ENCODE results near the gene LPIN1. TPM values are rescaled to one million over a fixed set of nuclear protein-coding genes. Genes with fewer than 3 reads are reported as not detected.
A peak's percentile ranks its signal among the peaks of the same experiment; 100 is the strongest.
"Not testable (repeated sequence)": the region's sequence is repeated elsewhere in the genome, so short reads cannot be mapped to it uniquely, and the experiment has no call there.

Gene LPIN1
- total RNA-seq, 1 experiment from 2014 or later: 45.8 TPM

- in situ Hi-C loops (cut with HindIII; ENCODE audit: low pct_unique_long_range_greater_than_20kb, low sequenced_read_pairs): loop anchor here (25.0 kb wide), 2 partner anchors 102 to 302 kb away; no protein-coding TSS in a partner anchor
- DNase-seq (ENCODE audit: low read depth, low spot score): not testable (repeated sequence)
Measured at GRCh38 chr2:11859975-11860374, 113.5 kb downstream of the LPIN1 start.

DNA sequence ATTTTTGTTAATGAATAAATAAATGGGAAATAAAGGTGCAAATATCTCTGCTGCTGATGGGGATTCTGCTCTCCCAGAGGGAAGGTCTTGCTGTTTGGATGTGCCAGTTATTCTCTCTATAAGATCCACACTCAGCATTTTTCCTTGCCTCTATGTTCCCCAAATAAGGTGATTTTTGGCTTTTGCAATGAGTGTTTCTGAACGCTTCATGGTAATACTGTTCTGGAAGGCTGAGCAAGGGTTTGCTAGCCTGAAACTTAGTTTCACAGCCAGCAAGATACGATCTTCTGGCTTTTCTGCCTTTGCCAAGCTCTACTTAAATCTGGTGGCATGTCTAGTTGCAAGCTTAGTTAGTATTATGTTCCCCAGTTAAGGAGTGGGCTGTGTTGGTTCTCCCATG, 114.6 kb downstream of the LPIN1 start:
- DNase-seq (ENCODE audit: low read depth, low spot score): no peak
- in situ Hi-C loops (cut with HindIII; ENCODE audit: low pct_unique_long_range_greater_than_20kb, low sequenced_read_pairs): loop anchor here (25.0 kb wide), 2 partner anchors 101 to 301 kb away; no protein-coding TSS in a partner anchor

GRCh38 chr2:11862049-11862448, 115.6 kb downstream of the LPIN1 start:
- in situ Hi-C loops (cut with HindIII; ENCODE audit: low pct_unique_long_range_greater_than_20kb, low sequenced_read_pairs): loop anchor here (25.0 kb wide), 2 partner anchors 100 to 300 kb away; no protein-coding TSS in a partner anchor
- no peak for DNase-seq (ENCODE audit: low read depth, low spot score)

DNA sequence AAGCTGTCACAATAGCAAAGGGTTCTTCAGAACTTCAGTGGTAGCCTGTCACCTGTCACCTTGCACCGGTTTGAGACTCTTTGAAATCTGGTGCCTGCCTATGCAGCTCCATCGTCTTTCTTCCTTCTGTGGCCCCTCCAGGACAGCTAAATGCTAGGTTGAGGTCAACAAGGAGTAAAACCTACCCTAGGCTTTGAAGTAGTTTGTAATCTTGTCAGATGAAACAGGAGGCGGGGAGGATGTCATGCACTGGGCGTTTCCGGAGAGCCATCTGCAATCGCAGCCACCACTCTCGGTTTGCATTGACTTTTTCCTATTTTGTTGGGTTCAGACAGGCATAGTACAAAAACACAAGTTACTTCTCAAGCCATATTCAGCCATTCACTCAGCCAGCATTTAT, 116.7 kb downstream of the LPIN1 start:
- no peak for DNase-seq (ENCODE audit: low read depth, low spot score)
- in situ Hi-C loops (cut with HindIII; ENCODE audit: low pct_unique_long_range_greater_than_20kb, low sequenced_read_pairs): loop anchor here (25.0 kb wide), 2 partner anchors 99 to 299 kb away; no protein-coding TSS in a partner anchor

GRCh38 chr2:11863513-11864328, 117.3 kb downstream of the LPIN1 start:
- DNase-seq (ENCODE audit: low read depth, low spot score): peak; percentile 99
- in situ Hi-C loops (cut with HindIII; ENCODE audit: low pct_unique_long_range_greater_than_20kb, low sequenced_read_pairs): loop anchor here (25.0 kb wide), 2 partner anchors 99 to 299 kb away; no protein-coding TSS in a partner anchor

DNA sequence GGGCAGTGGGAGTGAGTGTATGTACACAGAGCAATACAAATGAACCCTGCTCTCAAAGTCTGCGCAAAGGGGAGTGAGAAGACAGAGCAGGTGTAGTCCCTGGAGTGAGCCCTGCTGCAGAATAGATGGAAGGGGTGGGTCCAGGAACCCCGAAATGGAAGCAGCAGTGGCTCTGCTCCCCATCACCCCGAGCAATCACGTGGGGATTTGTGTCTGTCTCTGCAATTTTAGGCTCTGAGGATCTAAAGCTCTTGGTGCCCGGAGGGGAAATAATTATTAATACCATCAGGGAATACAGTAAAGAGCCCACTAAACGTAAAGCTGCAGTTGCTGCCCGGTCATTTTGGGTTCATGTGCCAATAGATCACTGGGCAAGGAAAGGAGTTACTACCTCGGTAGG, 118.3 kb downstream of the LPIN1 start:
- in situ Hi-C loops (cut with HindIII; ENCODE audit: low pct_unique_long_range_greater_than_20kb, low sequenced_read_pairs): loop anchor here (25.0 kb wide), 2 partner anchors 98 to 298 kb away; no protein-coding TSS in a partner anchor
- no peak for DNase-seq (ENCODE audit: low read depth, low spot score)

DNA sequence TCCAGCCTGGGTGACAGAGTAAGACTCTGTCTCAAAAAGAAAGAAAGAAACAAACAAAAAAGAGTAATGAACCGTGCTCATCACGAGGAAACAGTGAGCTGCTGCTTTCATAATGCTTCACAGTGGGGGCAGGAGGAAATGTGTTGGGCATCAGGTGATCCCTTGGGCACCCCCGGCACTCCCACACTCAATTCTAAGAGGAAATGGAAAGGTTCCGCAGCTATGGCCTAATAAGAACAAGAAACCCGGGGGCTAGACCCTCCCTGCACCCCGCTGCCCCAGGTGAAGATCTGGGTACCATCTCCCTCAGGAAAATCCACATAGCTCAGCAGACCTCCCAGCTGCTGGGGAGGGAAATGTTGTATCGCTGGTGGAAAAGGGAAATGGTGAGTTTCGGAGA, 118.9 kb downstream of the LPIN1 start:
- no peak for DNase-seq (ENCODE audit: low read depth, low spot score)
- in situ Hi-C loops (cut with HindIII; ENCODE audit: low pct_unique_long_range_greater_than_20kb, low sequenced_read_pairs): loop anchor here (25.0 kb wide), 2 partner anchors 97 to 297 kb away; no protein-coding TSS in a partner anchor

GRCh38 chr2:11865805-11866204, 119.4 kb downstream of the LPIN1 start:
- no peak for DNase-seq (ENCODE audit: low read depth, low spot score)
- in situ Hi-C loops (cut with HindIII; ENCODE audit: low pct_unique_long_range_greater_than_20kb, low sequenced_read_pairs): loop anchor here (25.0 kb wide), 2 partner anchors 96 to 296 kb away; no protein-coding TSS in a partner anchor

- in situ Hi-C loops (cut with HindIII; ENCODE audit: low pct_unique_long_range_greater_than_20kb, low sequenced_read_pairs): loop anchor here (25.0 kb wide), 2 partner anchors 96 to 296 kb away; no protein-coding TSS in a partner anchor
Measured at GRCh38 chr2:11866358-11867335, 120.2 kb downstream of the LPIN1 start.

GRCh38 chr2:11867926-11868325, 121.5 kb downstream of the LPIN1 start:
- DNase-seq (ENCODE audit: low read depth, low spot score): no peak
- in situ Hi-C loops (cut with HindIII; ENCODE audit: low pct_unique_long_range_greater_than_20kb, low sequenced_read_pairs): loop anchor here (25.0 kb wide), 2 partner anchors 94 to 294 kb away; no protein-coding TSS in a partner anchor

More at GRCh38 chr2:11866358-11867335, 120.2 kb downstream of the LPIN1 start:
- DNase-seq (ENCODE audit: low read depth, low spot score): no peak

DNA sequence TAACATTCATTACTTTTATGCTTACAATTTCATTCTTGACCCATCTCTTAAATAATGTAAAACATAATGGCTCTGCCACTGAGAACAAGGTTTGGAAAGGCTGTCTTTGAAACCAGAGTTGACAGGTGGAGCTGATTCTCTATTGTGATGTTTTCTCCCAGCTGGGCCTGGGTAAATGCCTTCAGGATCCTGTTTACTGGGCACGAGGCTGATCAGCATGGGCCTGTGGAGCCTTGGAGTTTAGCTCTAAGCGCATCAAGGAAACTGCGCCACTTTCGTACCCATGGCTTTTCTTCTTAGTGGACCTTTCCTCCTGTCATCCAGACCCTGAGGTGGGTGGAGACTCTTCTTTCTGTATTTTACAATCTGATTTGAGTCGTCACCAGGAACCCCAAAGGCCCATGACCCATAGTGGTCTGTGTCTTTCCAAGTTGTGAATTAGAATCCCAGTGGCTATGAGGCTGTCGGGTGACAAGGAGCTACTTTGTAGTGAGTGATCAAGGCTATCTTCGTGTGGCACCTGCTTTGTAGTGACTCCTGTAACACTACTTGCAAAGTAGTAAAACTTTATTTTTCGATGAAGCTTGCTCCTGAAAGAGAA, 123.1 kb downstream of the LPIN1 start:
- no peak for DNase-seq (ENCODE audit: low read depth, low spot score)
- in situ Hi-C loops (cut with HindIII; ENCODE audit: low pct_unique_long_range_greater_than_20kb, low sequenced_read_pairs): loop anchor here (25.0 kb wide), 2 partner anchors 93 to 293 kb away; no protein-coding TSS in a partner anchor

DNA sequence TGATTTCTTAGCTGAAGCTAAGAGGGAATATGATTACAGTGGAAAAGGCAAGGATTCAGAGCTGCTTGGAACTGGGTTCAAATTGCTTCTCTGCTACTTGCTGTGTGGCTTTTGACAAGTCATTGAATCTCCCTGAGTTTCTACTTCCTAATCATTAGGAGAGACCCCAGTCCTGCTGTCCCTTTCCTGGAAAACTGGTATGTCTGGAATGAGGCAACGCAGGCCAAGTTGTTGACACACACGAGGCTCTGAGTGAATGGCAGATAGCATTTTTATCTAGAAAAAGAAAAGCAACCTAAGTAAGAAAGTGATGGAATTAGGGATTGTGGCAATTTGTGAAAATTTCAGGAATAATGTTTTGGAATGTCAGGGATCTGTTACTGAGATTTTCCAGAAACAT, 123.6 kb downstream of the LPIN1 start:
- in situ Hi-C loops (cut with HindIII; ENCODE audit: low pct_unique_long_range_greater_than_20kb, low sequenced_read_pairs): loop anchor here (25.0 kb wide), 2 partner anchors 92 to 292 kb away; no protein-coding TSS in a partner anchor
- no peak for DNase-seq (ENCODE audit: low read depth, low spot score)

- in situ Hi-C loops (cut with HindIII; ENCODE audit: low pct_unique_long_range_greater_than_20kb, low sequenced_read_pairs): loop anchor here (25.0 kb wide), 2 partner anchors 92 to 292 kb away; no protein-coding TSS in a partner anchor
- no peak for DNase-seq (ENCODE audit: low read depth, low spot score)
Measured at GRCh38 chr2:11870584-11870983, 124.2 kb downstream of the LPIN1 start.

GRCh38 chr2:11871421-11871820, 125.0 kb downstream of the LPIN1 start:
- in situ Hi-C loops (cut with HindIII; ENCODE audit: low pct_unique_long_range_greater_than_20kb, low sequenced_read_pairs): loop anchor here (25.0 kb wide), 2 partner anchors 91 to 291 kb away; no protein-coding TSS in a partner anchor
- DNase-seq (ENCODE audit: low read depth, low spot score): no peak

DNA sequence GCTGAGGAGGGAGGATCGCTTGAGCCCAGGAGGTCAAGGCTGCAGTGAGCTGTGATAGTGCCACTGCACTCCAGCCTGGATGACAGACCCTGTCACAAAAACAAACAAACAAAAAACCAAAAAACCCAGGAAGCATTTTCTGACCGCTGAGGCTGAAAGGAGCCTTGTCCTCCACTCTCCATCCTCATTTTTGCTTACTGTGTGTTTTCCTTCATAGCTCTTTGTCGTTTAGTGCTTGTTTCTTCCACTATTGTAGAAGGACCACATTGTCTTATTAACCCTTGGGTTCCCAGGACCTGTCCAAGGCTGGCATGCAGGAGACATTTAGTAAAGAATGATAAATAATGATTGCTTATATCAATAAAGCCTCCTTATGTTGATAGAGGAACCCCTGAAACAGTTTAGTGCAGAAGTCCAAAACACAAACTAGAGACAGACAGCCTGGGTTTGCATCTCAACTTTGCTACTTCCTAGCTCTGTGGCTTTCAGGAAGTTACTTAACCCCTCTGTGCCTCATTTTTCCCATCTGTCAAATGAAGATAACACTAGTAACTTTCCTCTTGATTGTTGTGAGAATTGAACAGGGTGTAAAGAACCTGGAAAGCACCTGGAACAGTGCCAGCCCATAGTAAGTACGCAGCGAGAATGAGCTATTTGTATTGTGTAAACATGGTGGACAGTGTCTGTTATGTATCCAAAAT, 126.0 kb downstream of the LPIN1 start:
- in situ Hi-C loops (cut with HindIII; ENCODE audit: low pct_unique_long_range_greater_than_20kb, low sequenced_read_pairs): loop anchor here (25.0 kb wide), 2 partner anchors 90 to 290 kb away; no protein-coding TSS in a partner anchor
- DNase-seq (ENCODE audit: low read depth, low spot score): no peak

DNA sequence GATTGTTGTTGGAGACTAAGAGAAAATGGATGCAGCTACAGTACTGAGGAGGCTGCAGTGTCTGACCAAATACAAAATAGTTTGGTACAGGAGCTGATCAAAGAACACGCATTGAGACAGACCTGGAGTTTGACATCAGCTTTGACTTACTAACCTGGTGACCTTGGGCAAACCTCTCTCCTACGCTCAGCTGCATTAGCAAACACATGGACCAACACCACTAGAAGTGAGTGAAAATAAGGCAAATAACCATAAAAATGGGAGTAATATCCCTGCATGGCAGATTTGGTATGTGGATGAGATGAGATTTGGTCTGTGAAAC, 126.5 kb downstream of the LPIN1 start:
- DNase-seq (ENCODE audit: low read depth, low spot score): no peak
- in situ Hi-C loops (cut with HindIII; ENCODE audit: low pct_unique_long_range_greater_than_20kb, low sequenced_read_pairs): loop anchor here (25.0 kb wide), 2 partner anchors 89 to 289 kb away; no protein-coding TSS in a partner anchor

Data from SK-MEL-5 (cell line).